Measurements from ENCODE around the gene TGFBR2. TPM values are rescaled to one million over a fixed set of nuclear protein-coding genes. Genes with fewer than 3 reads are reported as not detected.
"Not testable (repeated sequence)": the region's sequence is repeated elsewhere in the genome, so short reads cannot be mapped to it uniquely, and the experiment has no call there.

Gene TGFBR2
- total and polyA plus RNA-seq, 2 experiments from 2014 or later: 135 to 188 TPM

DNA sequence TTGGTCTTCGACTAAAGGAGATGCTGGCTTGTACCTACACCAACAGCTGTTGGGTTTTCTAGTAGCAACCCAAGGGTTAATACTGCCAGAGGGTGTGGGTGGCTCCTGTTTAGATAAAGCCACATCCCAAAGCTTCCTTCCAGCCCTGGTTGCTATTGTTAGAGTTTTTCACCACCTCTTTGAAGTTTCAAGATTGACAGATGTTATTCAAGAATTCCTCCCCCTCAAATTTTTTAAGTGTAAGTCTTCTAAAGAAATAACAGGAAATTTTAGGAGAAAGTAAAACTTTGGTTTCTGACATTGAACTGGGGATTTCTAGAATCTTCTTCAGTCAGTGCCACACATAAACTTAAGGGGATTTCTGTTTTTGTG lies 60.9 kb downstream of the TGFBR2 start:
- Histone ChIP-seq H3K27me3 (replicated peaks; ENCODE audit: insufficient read depth) (no peaks in the 10 kb centered on the region), H2AFZ (no peak overlapping the region), H3K27ac (no peak overlapping the region), H4K20me1 (ENCODE audit: insufficient read depth) (no peaks in the 10 kb centered on the region), H3K79me2 (ENCODE audit: insufficient read depth) (peaks cover 92% of the 10 kb centered on the region), H3K4me3 (no peak overlapping the region), H3K4me2 (ENCODE audit: unreplicated experiment) (no peak overlapping the region), H3K4me1 (ENCODE audit: insufficient read depth) (peaks cover 13% of the 10 kb centered on the region), H3K36me3 (ENCODE audit: low read depth) (peaks cover 42% of the 10 kb centered on the region), H3K9me2 (ENCODE audit: insufficient read depth) (no peaks in the 10 kb centered on the region), H3K9ac (no peak overlapping the region), H3F3A (ENCODE audit: insufficient read depth) (peaks cover 19% of the 10 kb centered on the region; the same call in 1 of the 2 replicates), H3K9me3 (ENCODE audit: low read depth) (no peaks in the 10 kb centered on the region)
- WGBS, 2 experiments (ENCODE audit: low coverage in 1 of 2, low lambda C conversion rate in 2 of 2, missing lambda C conversion rate in 2 of 2): 72 to 79% methylated on average over 1 of the region's 1 CpG
- no peak for TF ChIP-seq EZH2phosphoT487 (IDR thresholded peaks at IDR 0.05; ENCODE audit: insufficient read depth, low read depth)
- TF ChIP-seq EZH2 (IDR thresholded peaks at IDR 0.05; ENCODE audit: insufficient read depth, poor library complexity, severe bottlenecking): no peak
- no peak for DNase-seq
- in situ Hi-C loops (cut with MboI): no loop called here

GRCh38 chr3:30668051-30668609 lies 61.7 kb downstream of the TGFBR2 start:
- Histone ChIP-seq H3K36me3 (ENCODE audit: low read depth) (peaks cover 47% of the 10 kb centered on the region), H3K4me2 (ENCODE audit: unreplicated experiment) (no peak overlapping the region), H3K79me2 (ENCODE audit: insufficient read depth) (peaks cover 93% of the 10 kb centered on the region), H3K27me3 (replicated peaks; ENCODE audit: insufficient read depth) (no peaks in the 10 kb centered on the region), H2AFZ (no peak overlapping the region), H3K4me3 (no peak overlapping the region), H3K9me3 (ENCODE audit: low read depth) (no peaks in the 10 kb centered on the region), H3K9me2 (ENCODE audit: insufficient read depth) (no peaks in the 10 kb centered on the region), H3K27ac (no peak overlapping the region), H3F3A (ENCODE audit: insufficient read depth) (0 out of 2 replicates have a peak, but pooled peaks cover 14% of the 10 kb centered on the region), H4K20me1 (ENCODE audit: insufficient read depth) (no peaks in the 10 kb centered on the region), H3K4me1 (ENCODE audit: insufficient read depth) (peaks cover 7% of the 10 kb centered on the region), H3K9ac (no peak overlapping the region)
- no peak for DNase-seq
- in situ Hi-C loops (cut with MboI): no loop called here
- TF ChIP-seq EZH2phosphoT487 (IDR thresholded peaks at IDR 0.05; ENCODE audit: insufficient read depth, low read depth): no peak
- no peak for TF ChIP-seq EZH2 (IDR thresholded peaks at IDR 0.05; ENCODE audit: insufficient read depth, poor library complexity, severe bottlenecking)
- WGBS, 2 experiments (ENCODE audit: low coverage in 1 of 2, low lambda C conversion rate in 2 of 2, missing lambda C conversion rate in 2 of 2): 95 to 100% methylated on average over 5 of the region's 5 CpGs

GRCh38 chr3:30669360-30669934 lies 63.0 kb downstream of the TGFBR2 start:
- H3K79me2 ChIP-seq (ENCODE audit: insufficient read depth): peaks cover 93% of the 10 kb centered on the region

GRCh38 chr3:30670292-30670691 lies 63.9 kb downstream of the TGFBR2 start:
- Histone ChIP-seq H3K36me3 (ENCODE audit: low read depth) (peaks cover 64% of the 10 kb centered on the region), H3K79me2 (ENCODE audit: insufficient read depth) (peaks cover 93% of the 10 kb centered on the region), H3K9me2 (ENCODE audit: insufficient read depth) (no peaks in the 10 kb centered on the region), H2AFZ (no peak overlapping the region), H3K4me1 (ENCODE audit: insufficient read depth) (peaks cover 7% of the 10 kb centered on the region), H3K27ac (no peak overlapping the region), H3K4me2 (ENCODE audit: unreplicated experiment) (no peak overlapping the region), H3K9ac (no peak overlapping the region), H3F3A (ENCODE audit: insufficient read depth) (peaks cover 20% of the 10 kb centered on the region; the same call in 1 of the 2 replicates), H3K27me3 (replicated peaks; ENCODE audit: insufficient read depth) (no peaks in the 10 kb centered on the region), H4K20me1 (ENCODE audit: insufficient read depth) (no peaks in the 10 kb centered on the region), H3K9me3 (ENCODE audit: low read depth) (no peaks in the 10 kb centered on the region), H3K4me3 (no peak overlapping the region)
- TF ChIP-seq EZH2phosphoT487 (IDR thresholded peaks at IDR 0.05; ENCODE audit: insufficient read depth, low read depth): no peak
- TF ChIP-seq EZH2 (IDR thresholded peaks at IDR 0.05; ENCODE audit: insufficient read depth, poor library complexity, severe bottlenecking): no peak
- in situ Hi-C loops (cut with MboI): loop anchor here (10.0 kb wide), 1 partner anchor 465 kb away; no protein-coding TSS in a partner anchor
- no peak for DNase-seq

More at GRCh38 chr3:30669360-30669934, 63.0 kb downstream of the TGFBR2 start:
- H3K4me2 ChIP-seq (ENCODE audit: unreplicated experiment); H2AFZ ChIP-seq; H3K4me3 ChIP-seq; H3K4me1 ChIP-seq (ENCODE audit: insufficient read depth); H3K27ac ChIP-seq; H4K20me1 ChIP-seq (ENCODE audit: insufficient read depth); H3K9me2 ChIP-seq (ENCODE audit: insufficient read depth); in situ Hi-C loops (cut with MboI); H3K9me3 ChIP-seq (ENCODE audit: low read depth); DNase-seq; H3K9ac ChIP-seq; H3K27me3 ChIP-seq (replicated peaks; ENCODE audit: insufficient read depth): not testable (repeated sequence)
- Histone ChIP-seq H3K36me3 (ENCODE audit: low read depth) (peaks cover 56% of the 10 kb centered on the region), H3F3A (ENCODE audit: insufficient read depth) (peaks cover 14% of the 10 kb centered on the region; the same call in 1 of the 2 replicates)
- 97 to 98% methylated on average over 7 of the region's 7 CpGs for WGBS, 2 experiments (ENCODE audit: low coverage in 1 of 2, low lambda C conversion rate in 2 of 2, missing lambda C conversion rate in 2 of 2)
